Left lung (tissue), 10 donors: Measurements from ENCODE around the gene TGM2. TPM values are rescaled to one million over a fixed set of nuclear protein-coding genes. Genes with fewer than 3 reads are reported as not detected.
A peak's percentile ranks its signal among the peaks of the same experiment; 100 is the strongest.

ENCODE experiments used
- ATAC-seq: fragments of 200-7000 bp; cut with Tn5 transposase; one replicate; pipeline ENCODE4 v1.9.1; 2020; ENCODE audit warnings: moderate library complexity
- DNase-seq, 4 donors: peaks; one replicate each; pipeline ENCODE4 v3.0.0-alpha.2; 2013 to 2020
- H3K27ac ChIP-seq, 2 donors: fragments of 200-600 bp; sonication (generic) in 1 of 2; one replicate each; pipeline versions ENCODE4 v1.5.0 to v1.8.0; 2020 to 2021
- H3K27me3 ChIP-seq, 2 donors: fragments of 200-600 bp; sonication (generic) in 1 of 2; one replicate each; pipeline versions ENCODE4 v1.5.0 to v1.8.0; 2020 to 2021
- H3K36me3 ChIP-seq, 2 donors: fragments of 200-600 bp; sonication (generic) in 1 of 2; one replicate each; pipeline versions ENCODE4 v1.5.0 to v1.8.0; 2020 to 2021
- H3K4me1 ChIP-seq, 2 donors: fragments of 200-600 bp; one replicate each; pipeline ENCODE4 v1.8.0; 2021
- H3K4me3 ChIP-seq, 2 donors: fragments of 200-600 bp; sonication (generic) in 1 of 2; one replicate each; pipeline versions ENCODE4 v1.5.0 to v1.8.0; 2020 to 2021; ENCODE audit warnings: mild to moderate bottlenecking in 1 of 2
- H3K9me3 ChIP-seq, 2 donors: fragments of 200-600 bp; sonication (generic) in 1 of 2; one replicate each; pipeline versions ENCODE4 v1.5.0 to v1.8.0; 2020 to 2021
- CTCF ChIP-seq, 2 donors: fragments of 200-600 bp; sonication (generic) in 1 of 2; IDR thresholded peaks; one replicate each; pipeline versions ENCODE4 v1.5.0 to v1.8.0; 2021; ENCODE audit warnings: antibody characterized with exemption in 2 of 2
- intact Hi-C, 2 donors: fragments of 100-400 bp; cut with DNase I; formaldehyde crosslinking; loops; one replicate each; pipeline versions ENCODE4 v1.11.2 to v1.14.2; 2022
- polyA plus RNA-seq, 6 donors: library from polyadenylated mRNA; unstranded; fragments of 120-200 nt; gene quantifications; one replicate each; pipeline ENCODE4 v1.2.1, GENCODE V29; 2013; ENCODE audit not compliant: insufficient read length in 6 of 6
- total RNA-seq, 2 donors: library from RNA; stranded (reverse); fragmentation: NEBNext Ultra II Directional; extraction: Animal tissue kit (Norgen Biotek cat#: 25700); gene quantifications; one replicate each; pipeline ENCODE4 v1.2.1, GENCODE V29; 2021
- donor health status: DM: no; HTN: yes; CAD: no.
- donor health status: DM: no; HTN: no; CAD: no.

TGM2 gene
- total and polyA plus RNA-seq, 8 donors: 89.0 to 391 (median 109) TPM

GRCh38 chr20:38125157-38126056 lies 39.7 kb downstream of the TGM2 start:
- Histone ChIP-seq H3K9me3 (no peaks in the 10 kb centered on the region), H3K36me3 (peaks cover 0 to 10% of the 10 kb centered on the region in 2 donors), H3K4me3 (no peak overlapping the region), H3K27me3 (no peaks in the 10 kb centered on the region), H3K4me1 (peaks cover 8 to 17% of the 10 kb centered on the region in 2 donors), H3K27ac (peak overlapping the region; percentile 16 to 33)
- intact Hi-C loops: no loop called here
- ATAC-seq: peak; percentile 75
- peak in 3 of 4 donors; percentile 57 to 80 (median 73) for DNase-seq
- TF ChIP-seq CTCF (IDR thresholded peaks at IDR 0.05): no peak

GRCh38 chr20:38123021-38123587 lies 42.0 kb downstream of the TGM2 start:
- no peak for TF ChIP-seq CTCF (IDR thresholded peaks at IDR 0.05)
- no peaks in the 10 kb centered on the region for H3K9me3 ChIP-seq
- DNase-seq (peak in 1 of 4 donors; percentile 49), ATAC-seq (peak; percentile 10)
- H3K4me1 ChIP-seq: peaks cover 8 to 17% of the 10 kb centered on the region in 2 donors
- H3K36me3 ChIP-seq: no peaks in the 10 kb centered on the region
- peak overlapping the region; percentile 50 to 70 for H3K27ac ChIP-seq
- no peak overlapping the region for H3K4me3 ChIP-seq
- intact Hi-C loops: no loop called here
- H3K27me3 ChIP-seq: no peaks in the 10 kb centered on the region

DNA sequence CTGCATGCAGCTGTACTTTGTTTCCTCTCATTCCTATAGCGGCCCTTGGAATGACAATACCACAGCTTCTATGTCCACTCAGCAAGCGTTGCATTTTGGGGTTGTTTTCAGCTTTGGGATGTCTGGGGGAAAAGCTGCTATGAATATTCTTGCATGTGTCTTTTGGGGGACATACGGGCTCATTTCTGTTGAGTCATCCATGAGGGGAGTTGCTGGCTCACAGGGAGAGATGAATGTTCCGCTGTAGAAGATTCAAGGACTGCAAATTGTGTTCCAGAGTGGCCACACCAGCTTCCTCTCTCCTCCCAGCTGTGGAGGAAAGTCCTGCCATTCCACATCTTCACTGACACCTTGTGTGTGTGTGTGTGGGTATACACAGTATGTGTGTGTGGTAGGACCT lies 43.3 kb downstream of the TGM2 start:
- Histone ChIP-seq H3K36me3 (no peaks in the 10 kb centered on the region), H3K9me3 (no peaks in the 10 kb centered on the region), H3K4me1 (peaks cover 5 to 14% of the 10 kb centered on the region in 2 donors), H3K27me3 (no peaks in the 10 kb centered on the region), H3K4me3 (no peak overlapping the region), H3K27ac (no peak overlapping the region)
- TF ChIP-seq CTCF (IDR thresholded peaks at IDR 0.05): no peak
- ATAC-seq (no peak), DNase-seq (no peak)
- intact Hi-C loops: no loop called here

GRCh38 chr20:38120625-38120988 lies 44.5 kb downstream of the TGM2 start:
- Histone ChIP-seq H3K9me3 (no peaks in the 10 kb centered on the region), H3K27me3 (no peaks in the 10 kb centered on the region), H3K4me3 (no peak overlapping the region), H3K27ac (no peak overlapping the region), H3K36me3 (no peaks in the 10 kb centered on the region), H3K4me1 (peaks cover 0 to 10% of the 10 kb centered on the region in 2 donors)
- DNase-seq (no peak), ATAC-seq (no peak)
- intact Hi-C loops: no loop called here
- TF ChIP-seq CTCF (IDR thresholded peaks at IDR 0.05): no peak

GRCh38 chr20:38119446-38119845 lies 45.6 kb downstream of the TGM2 start:
- Histone ChIP-seq H3K4me1 (peaks cover 0 to 10% of the 10 kb centered on the region in 2 donors), H3K9me3 (no peaks in the 10 kb centered on the region), H3K36me3 (no peaks in the 10 kb centered on the region), H3K4me3 (no peak overlapping the region), H3K27me3 (no peaks in the 10 kb centered on the region), H3K27ac (no peak overlapping the region)
- ATAC-seq (peak; percentile 25), DNase-seq (no peak)
- no peak for TF ChIP-seq CTCF (IDR thresholded peaks at IDR 0.05)
- intact Hi-C loops: no loop called here
